ENCODE results near the gene OTUD7B. TPM values are rescaled to one million over a fixed set of nuclear protein-coding genes. Genes with fewer than 3 reads are reported as not detected.
"Not testable (repeated sequence)": the region's sequence is repeated elsewhere in the genome, so short reads cannot be mapped to it uniquely, and the experiment has no call there.

Gene OTUD7B
- total RNA-seq (2021; fragmentation: NEBNext Ultra II Directional; extraction: Animal tissue kit (Norgen Biotek cat#: 25700)), result 10 to 100 TPM; 26.2 to 29.6 (median 28.7) TPM
- long read RNA-seq, partial matches to known transcripts, result 1 of 14 reads
- long read RNA-seq, other reads (novel, unspliced or antisense), result 13 of 14 reads

- no peaks in the 10 kb centered on the region for H3K27me3 Mint-ChIP-seq (ENCODE audit: insufficient read depth)
- no peaks in the 10 kb centered on the region for H3K9me3 Mint-ChIP-seq
- TF ChIP-seq CTCF (IDR thresholded peaks at IDR 0.05), result peak; percentile 41; the same call in 1 of the 2 replicates
- peak within 1 kb of the TSS; percentile 100 for H3K4me3 Mint-ChIP-seq
- DNase-seq, result peak; percentile 87
- H3K27ac Mint-ChIP-seq, result peak within 1 kb of the TSS; percentile 99
- H3K36me3 Mint-ChIP-seq (ENCODE audit: low read depth), result peaks cover 11% of the 10 kb centered on the region
- H3K4me1 Mint-ChIP-seq (ENCODE audit: low read depth), result peaks cover 37% of the 10 kb centered on the region
These were observed at the start of gene OTUD7B for GRCh38 chr1:150010393-150011115. Gene OTUD7B (minus strand): TSS chr1:150010726. CDS start chr1:149977510, 33,216 bp downstream.

- H3K27me3 Mint-ChIP-seq (ENCODE audit: insufficient read depth), result no peaks in the 10 kb centered on the region
These were observed 49.7 kb upstream of the OTUD7B start for GRCh38 chr1:150060260-150060659.

GRCh38 chr1:150056407-150056806 lies 45.9 kb upstream of the OTUD7B start:
- Mint-ChIP-seq H3K4me1 (ENCODE audit: low read depth) (peaks cover 24% of the 10 kb centered on the region), H3K9me3 (no peaks in the 10 kb centered on the region), H3K27me3 (ENCODE audit: insufficient read depth) (no peaks in the 10 kb centered on the region), H3K4me3 (no peak overlapping the region), H3K27ac (no peak overlapping the region), H3K36me3 (ENCODE audit: low read depth) (no peaks in the 10 kb centered on the region)
- no peak for TF ChIP-seq CTCF (IDR thresholded peaks at IDR 0.05)
- no peak for DNase-seq

More at GRCh38 chr1:150060260-150060659, 49.7 kb upstream of the OTUD7B start:
- Mint-ChIP-seq H3K36me3 (ENCODE audit: low read depth) (no peaks in the 10 kb centered on the region), H3K4me3 (no peak overlapping the region), H3K4me1 (ENCODE audit: low read depth) (peaks cover 26% of the 10 kb centered on the region), H3K9me3 (no peaks in the 10 kb centered on the region), H3K27ac (no peak overlapping the region)
- TF ChIP-seq CTCF (IDR thresholded peaks at IDR 0.05), result no peak
- DNase-seq, result no peak

- H3K9me3 Mint-ChIP-seq; H3K27me3 Mint-ChIP-seq (ENCODE audit: insufficient read depth); H3K4me3 Mint-ChIP-seq; H3K27ac Mint-ChIP-seq; DNase-seq; H3K36me3 Mint-ChIP-seq (ENCODE audit: low read depth): not testable (repeated sequence)
- H3K4me1 Mint-ChIP-seq (ENCODE audit: low read depth), result peaks cover 25% of the 10 kb centered on the region
These were observed 45.0 kb upstream of the OTUD7B start for GRCh38 chr1:150055507-150055906.

GRCh38 chr1:150053926-150054325 lies 43.4 kb upstream of the OTUD7B start:
- peaks cover 29% of the 10 kb centered on the region for H3K4me1 Mint-ChIP-seq (ENCODE audit: low read depth)
- H3K9me3 Mint-ChIP-seq, result no peaks in the 10 kb centered on the region
- DNase-seq, result no peak
- H3K27ac Mint-ChIP-seq, result no peak overlapping the region
- H3K4me3 Mint-ChIP-seq, result no peak overlapping the region
- no peaks in the 10 kb centered on the region for H3K27me3 Mint-ChIP-seq (ENCODE audit: insufficient read depth)
- H3K36me3 Mint-ChIP-seq (ENCODE audit: low read depth), result no peaks in the 10 kb centered on the region
- TF ChIP-seq CTCF (IDR thresholded peaks at IDR 0.05), result no peak

- H3K27ac Mint-ChIP-seq, result not testable (repeated sequence)
These were observed 41.4 kb upstream of the OTUD7B start for GRCh38 chr1:150051905-150052412.

More at GRCh38 chr1:150051905-150052412, 41.4 kb upstream of the OTUD7B start:
- H3K27me3 Mint-ChIP-seq (ENCODE audit: insufficient read depth); H3K9me3 Mint-ChIP-seq; DNase-seq; H3K4me3 Mint-ChIP-seq; H3K36me3 Mint-ChIP-seq (ENCODE audit: low read depth): not testable (repeated sequence)
- peaks cover 29% of the 10 kb centered on the region for H3K4me1 Mint-ChIP-seq (ENCODE audit: low read depth)

Data from HFFc6 (cell line).